Kidney epithelial cell (primary cell): ENCODE data around the gene CHAC1. TPM values are rescaled to one million over a fixed set of nuclear protein-coding genes. Genes with fewer than 3 reads are reported as not detected.

ENCODE experiments used
- DNase-seq: peaks from one replicate; pipeline ENCODE4 v3.0.0-alpha.2; 2010; ENCODE audit warnings: low read depth
- H3K27me3 ChIP-seq: 2 replicates; pipeline ENCODE4 v1.6.0; 2011; ENCODE audit warnings: low read length; ENCODE audit not compliant: control insufficient read depth, insufficient read depth
- H3K36me3 ChIP-seq: 2 replicates; pipeline ENCODE4 v1.5.1; 2011; ENCODE audit warnings: low read length; ENCODE audit not compliant: control insufficient read depth, insufficient read depth
- H3K4me3 ChIP-seq: 2 replicates; pipeline ENCODE4 v1.5.1; 2011; ENCODE audit warnings: low read depth, mild to moderate bottlenecking, control low read depth, low read length
- total RNA-seq: library from RNA; depleted of rRNA; stranded (reverse); fragments of >200 nt; gene quantifications from 2 replicates; pipeline ENCODE4 v1.2.3, GENCODE V29; 2015
- TF ChIP-seq, protein P1 (sequence below): IDR thresholded peaks from 2 replicates; pipeline ENCODE4 v1.5.1; 2011; ENCODE audit warnings: mild to moderate bottlenecking, moderate library complexity, low read length, control low read depth, inconsistent platforms; ENCODE audit not compliant: insufficient read depth, poor library complexity, severe bottlenecking

The CHAC1 gene
- total RNA-seq, 1 donor from 2014 or later: 84.4 TPM

DNA sequence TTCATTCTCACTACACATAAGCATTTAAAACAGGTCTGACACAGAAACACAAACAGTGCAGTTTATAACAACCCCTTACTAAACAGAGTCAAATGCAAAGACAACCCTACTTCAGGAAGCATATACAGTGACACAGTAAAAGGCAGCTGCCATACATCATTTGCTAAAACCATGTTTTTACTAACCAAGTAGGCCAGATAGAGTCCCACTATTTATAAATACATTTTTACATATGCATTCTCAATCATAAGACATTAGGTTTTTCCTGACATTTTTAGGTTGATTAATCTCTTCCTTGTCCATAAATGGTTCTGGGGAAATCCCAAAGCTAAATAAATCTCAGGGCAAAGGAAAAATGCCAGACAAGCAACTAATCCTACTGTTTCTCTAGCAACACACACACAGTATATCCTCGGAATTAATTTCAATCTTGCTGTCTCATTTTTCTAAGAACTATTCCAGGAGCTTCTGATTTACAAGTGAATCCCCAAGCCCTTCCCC lies 39.0 kb downstream of the CHAC1 start:
- no peak for DNase-seq

GRCh38 chr15:40992825-40993224 lies 39.6 kb downstream of the CHAC1 start:
- no peak for DNase-seq
- no peaks in the 10 kb centered on the region for H3K36me3 ChIP-seq
- TF ChIP-seq, protein P1, sequence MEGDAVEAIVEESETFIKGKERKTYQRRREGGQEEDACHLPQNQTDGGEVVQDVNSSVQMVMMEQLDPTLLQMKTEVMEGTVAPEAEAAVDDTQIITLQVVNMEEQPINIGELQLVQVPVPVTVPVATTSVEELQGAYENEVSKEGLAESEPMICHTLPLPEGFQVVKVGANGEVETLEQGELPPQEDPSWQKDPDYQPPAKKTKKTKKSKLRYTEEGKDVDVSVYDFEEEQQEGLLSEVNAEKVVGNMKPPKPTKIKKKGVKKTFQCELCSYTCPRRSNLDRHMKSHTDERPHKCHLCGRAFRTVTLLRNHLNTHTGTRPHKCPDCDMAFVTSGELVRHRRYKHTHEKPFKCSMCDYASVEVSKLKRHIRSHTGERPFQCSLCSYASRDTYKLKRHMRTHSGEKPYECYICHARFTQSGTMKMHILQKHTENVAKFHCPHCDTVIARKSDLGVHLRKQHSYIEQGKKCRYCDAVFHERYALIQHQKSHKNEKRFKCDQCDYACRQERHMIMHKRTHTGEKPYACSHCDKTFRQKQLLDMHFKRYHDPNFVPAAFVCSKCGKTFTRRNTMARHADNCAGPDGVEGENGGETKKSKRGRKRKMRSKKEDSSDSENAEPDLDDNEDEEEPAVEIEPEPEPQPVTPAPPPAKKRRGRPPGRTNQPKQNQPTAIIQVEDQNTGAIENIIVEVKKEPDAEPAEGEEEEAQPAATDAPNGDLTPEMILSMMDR: no peak

More for the DNA sequence above, 39.0 kb downstream of the CHAC1 start:
- Histone ChIP-seq H3K27me3 (no peaks in the 10 kb centered on the region), H3K4me3 (no peak overlapping the region), H3K36me3 (no peaks in the 10 kb centered on the region)
- TF ChIP-seq, protein P1: no peak

GRCh38 chr15:40995656-40996055 lies 42.4 kb downstream of the CHAC1 start:
- Histone ChIP-seq H3K36me3 (no peaks in the 10 kb centered on the region), H3K27me3 (no peaks in the 10 kb centered on the region), H3K4me3 (no peak overlapping the region)
- TF ChIP-seq, protein P1: no peak
- DNase-seq: no peak

More at GRCh38 chr15:40992825-40993224, 39.6 kb downstream of the CHAC1 start:
- Histone ChIP-seq H3K27me3 (no peaks in the 10 kb centered on the region), H3K4me3 (no peak overlapping the region)

- TF ChIP-seq, protein P1: no peak
- Histone ChIP-seq H3K4me3 (no peak overlapping the region), H3K27me3 (no peaks in the 10 kb centered on the region), H3K36me3 (no peaks in the 10 kb centered on the region)
- DNase-seq: no peak
Measured at GRCh38 chr15:40999190-40999589, 45.9 kb downstream of the CHAC1 start.

DNA sequence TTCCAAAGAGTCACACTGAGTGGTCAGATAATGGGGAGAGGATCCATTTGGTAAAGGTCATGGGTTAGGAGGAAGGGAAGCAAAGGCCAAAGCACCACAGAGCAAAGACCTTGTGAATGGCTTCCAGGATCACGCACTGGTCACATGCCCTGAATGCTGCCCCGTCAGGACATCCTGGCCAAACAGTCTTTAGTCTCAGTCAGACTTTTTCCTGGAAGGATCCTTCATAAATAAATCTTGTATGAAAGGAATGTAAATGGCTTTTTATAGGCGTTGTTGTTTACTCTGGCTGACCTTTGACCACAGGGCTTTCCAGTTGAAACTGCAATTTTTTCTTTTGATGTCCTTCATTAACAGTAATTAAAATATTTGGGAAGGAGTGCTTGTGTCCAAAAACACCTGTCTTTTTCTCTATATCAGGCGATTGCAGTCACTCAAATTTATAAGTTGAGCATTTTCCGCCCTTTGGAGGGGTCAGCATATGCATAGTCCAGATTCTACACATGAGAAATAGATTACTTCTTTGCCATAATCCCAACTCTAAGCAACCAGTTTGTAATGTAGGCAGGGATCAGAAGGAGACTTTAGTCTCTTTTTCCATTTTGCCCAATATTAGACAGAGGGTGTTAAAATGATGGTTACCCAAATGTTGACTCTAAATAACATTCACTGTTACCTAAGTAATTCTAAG lies 48.4 kb downstream of the CHAC1 start:
- Histone ChIP-seq H3K27me3 (no peaks in the 10 kb centered on the region), H3K36me3 (no peaks in the 10 kb centered on the region), H3K4me3 (no peak overlapping the region)
- TF ChIP-seq, protein P1: no peak
- no peak for DNase-seq

DNA sequence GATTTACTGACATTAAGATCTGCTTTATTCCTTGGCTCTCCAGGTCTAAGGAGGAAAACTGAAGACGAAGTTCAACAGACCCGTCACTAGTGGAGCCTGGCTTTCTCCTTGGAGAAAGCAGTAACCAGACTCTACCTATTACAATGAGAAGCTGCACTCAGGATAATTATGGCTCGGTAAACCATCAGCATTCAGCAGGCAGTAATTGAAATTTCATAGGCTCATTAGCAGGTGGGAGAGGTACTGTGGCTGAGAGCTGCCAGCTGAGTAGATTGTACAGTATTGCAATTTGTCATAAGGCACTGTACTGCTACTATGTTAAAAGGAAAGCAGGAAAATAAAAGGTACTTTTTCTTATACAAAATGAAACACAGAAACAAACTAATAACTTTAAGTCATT lies 51.2 kb downstream of the CHAC1 start:
- H3K36me3 ChIP-seq: no peaks in the 10 kb centered on the region
- H3K27me3 ChIP-seq: no peaks in the 10 kb centered on the region
- DNase-seq: no peak
- TF ChIP-seq, protein P1: no peak
- H3K4me3 ChIP-seq: no peak overlapping the region
